C4-2B (cell line): Measurements from ENCODE around the gene RADIL.

Source experiments
- CTCF ChIP-seq: fragments of 450-650 bp; conservative IDR thresholded peaks from 2 replicates; pipeline ENCODE4 v1.5.1; 2017; ENCODE audit warnings: mild to moderate bottlenecking
- ZFX ChIP-seq: fragments of 450-650 bp; IDR thresholded peaks from 2 replicates; pipeline ENCODE4 v1.6.1; 2017

GRCh38 chr7:4806983-4807597 lies 76.4 kb downstream of the RADIL start:
- TF ChIP-seq CTCF (no peak), ZFX (no peak)
